HepG2 (cell line): ENCODE data around the gene CTRL. TPM values are rescaled to one million over a fixed set of nuclear protein-coding genes. Genes with fewer than 3 reads are reported as not detected.

Experiments used
- ATF1 ChIP-seq: IDR thresholded peaks from 2 replicates; pipeline ENCODE4 v1.6.1; 2016; ENCODE audit warnings: mild to moderate bottlenecking, control low read depth
- CREB3 ChIP-seq: sonication (generic); formaldehyde crosslinking; IDR thresholded peaks from 2 replicates; pipeline ENCODE4 v1.5.0; 2020; ENCODE audit warnings: missing genetic modification reagents
- GABPB1 ChIP-seq: IDR thresholded peaks from 2 replicates; pipeline ENCODE4 v1.6.1; 2016; ENCODE audit warnings: mild to moderate bottlenecking, missing genetic modification reagents, moderate library complexity, missing compliant biosample characterization
- IKZF4 ChIP-seq: sonication (generic); formaldehyde crosslinking; IDR thresholded peaks from 2 replicates; pipeline ENCODE4 v1.5.1; 2020; ENCODE audit warnings: borderline replicate concordance, mild to moderate bottlenecking, low read depth, missing genetic modification reagents; ENCODE audit errors: not compliant biosample characterization
- MED8 ChIP-seq: sonication (generic); formaldehyde crosslinking; IDR thresholded peaks from 2 replicates; pipeline ENCODE4 v1.8.1; 2023; ENCODE audit warnings: mild to moderate bottlenecking, missing genetic modification reagents; ENCODE audit not compliant: insufficient replicate concordance
- SIN3B ChIP-seq: fragments of 150-350 bp; IDR thresholded peaks from 2 replicates; pipeline ENCODE4 v1.6.1; 2014; ENCODE audit warnings: low read length
- TMF1 ChIP-seq: sonication (generic); formaldehyde crosslinking; IDR thresholded peaks from 2 replicates; pipeline ENCODE4 v1.8.1; 2022; ENCODE audit warnings: low read depth, missing genetic modification reagents
- ZNF121 ChIP-seq: sonication (generic); formaldehyde crosslinking; IDR thresholded peaks from 2 replicates; pipeline ENCODE4 v1.5.0; 2020; ENCODE audit warnings: mild to moderate bottlenecking, missing genetic modification reagents
- ZNF124 ChIP-seq: sonication (generic); formaldehyde crosslinking; IDR thresholded peaks from 2 replicates; pipeline ENCODE4 v1.4.0; 2020; ENCODE audit warnings: missing genetic modification reagents
- ZNF205 ChIP-seq: IDR thresholded peaks from 2 replicates; pipeline ENCODE4 v1.6.1; 2018; ENCODE audit warnings: missing biosample characterization, missing genetic modification reagents
- ZNF230 ChIP-seq: sonication (generic); formaldehyde crosslinking; IDR thresholded peaks from 2 replicates; pipeline ENCODE4 v1.4.0; 2020; ENCODE audit warnings: mild to moderate bottlenecking, missing genetic modification reagents
- ZNF232 ChIP-seq: sonication (generic); formaldehyde crosslinking; IDR thresholded peaks from 2 replicates; pipeline ENCODE4 v1.4.0; 2020; ENCODE audit warnings: missing genetic modification reagents, borderline replicate concordance
- ZNF275 ChIP-seq: sonication (generic); formaldehyde crosslinking; IDR thresholded peaks from 2 replicates; pipeline ENCODE4 v1.8.0; 2022; ENCODE audit warnings: missing genetic modification reagents, mild to moderate bottlenecking, inconsistent platforms, borderline replicate concordance
- ZNF446 ChIP-seq: sonication (generic); formaldehyde crosslinking; IDR thresholded peaks from 2 replicates; pipeline ENCODE4 v1.5.0; 2020; ENCODE audit warnings: mild to moderate bottlenecking, missing genetic modification reagents
- ZNF552 ChIP-seq: sonication (generic); formaldehyde crosslinking; IDR thresholded peaks from 2 replicates; pipeline ENCODE4 v1.9.0; 2022; ENCODE audit warnings: missing genetic modification reagents, mild to moderate bottlenecking, borderline replicate concordance
- ZNF607 ChIP-seq: sonication (generic); formaldehyde crosslinking; IDR thresholded peaks from 2 replicates; pipeline ENCODE4 v1.5.1; 2020; ENCODE audit warnings: missing genetic modification reagents, mild to moderate bottlenecking, borderline replicate concordance
- ZNF841 ChIP-seq: sonication (generic); formaldehyde crosslinking; IDR thresholded peaks from 2 replicates; pipeline ENCODE4 v1.8.1; 2023; ENCODE audit warnings: missing genetic modification reagents, borderline replicate concordance
- polyA plus RNA-seq, 8 experiments: library from polyadenylated mRNA; depleted of rRNA in 3 of 8; stranded (reverse) in 7 of 8; unstranded in 1 of 8; fragments of >200 nt; fragmentation: Illumina TruSeq in 4 of 8; extraction: Trizol in 4 of 8; gene quantifications; 2 replicates each; pipeline versions ENCODE4 v1.2.1 to v1.2.3, GENCODE V29; 2011 to 2016; ENCODE audit warnings: low read depth in 4 of 8, missing spikeins in 1 of 8, mixed read lengths in 1 of 8; ENCODE audit not compliant: insufficient read depth in 1 of 8
- total RNA-seq, 5 experiments: library from RNA; depleted of rRNA; stranded (reverse); fragments of >200 nt; fragmentation: Illumina TruSeq; extraction: Trizol; gene quantifications; 2 replicates each; pipeline ENCODE4 v1.2.3, GENCODE V29; 2016; ENCODE audit warnings: low read depth in 1 of 5
- TF ChIP-seq, protein P1 (sequence below): sonication (generic); formaldehyde crosslinking; IDR thresholded peaks from 2 replicates; pipeline ENCODE4 v1.5.1; 2020; ENCODE audit warnings: mild to moderate bottlenecking, missing genetic modification reagents, borderline replicate concordance
- TF ChIP-seq, protein P2 (sequence below): sonication (generic); formaldehyde crosslinking; IDR thresholded peaks from 2 replicates; pipeline ENCODE4 v1.4.0; 2020; ENCODE audit warnings: missing genetic modification reagents
- TF ChIP-seq, protein P3 (sequence below): sonication (generic); formaldehyde crosslinking; IDR thresholded peaks from 2 replicates; pipeline ENCODE4 v1.5.0; 2020; ENCODE audit warnings: missing genetic modification reagents, mild to moderate bottlenecking, borderline replicate concordance

CTRL gene
- total and polyA plus RNA-seq, 2 of the 13 experiments (the other 11 are each of a cell fraction or from before 2014, with no cell fraction given): 1.9 to 2.7 TPM

- no peak for TF ChIP-seq GABPB1 (CRISPR knock-in tag)
- TF ChIP-seq ZNF230 (CRISPR knock-in tag): no peak
- TF ChIP-seq CREB3 (CRISPR knock-in tag): no peak
- TF ChIP-seq ZNF232 (CRISPR knock-in tag): no peak
- TF ChIP-seq ZNF446 (CRISPR knock-in tag): no peak
- peak; percentile 83 for TF ChIP-seq MED8 (CRISPR knock-in tag)
- no peak for TF ChIP-seq ZNF124 (CRISPR knock-in tag)
- TF ChIP-seq ZNF205: peak; percentile 43; the same call in 1 of the 2 replicates
- TF ChIP-seq, protein P1, sequence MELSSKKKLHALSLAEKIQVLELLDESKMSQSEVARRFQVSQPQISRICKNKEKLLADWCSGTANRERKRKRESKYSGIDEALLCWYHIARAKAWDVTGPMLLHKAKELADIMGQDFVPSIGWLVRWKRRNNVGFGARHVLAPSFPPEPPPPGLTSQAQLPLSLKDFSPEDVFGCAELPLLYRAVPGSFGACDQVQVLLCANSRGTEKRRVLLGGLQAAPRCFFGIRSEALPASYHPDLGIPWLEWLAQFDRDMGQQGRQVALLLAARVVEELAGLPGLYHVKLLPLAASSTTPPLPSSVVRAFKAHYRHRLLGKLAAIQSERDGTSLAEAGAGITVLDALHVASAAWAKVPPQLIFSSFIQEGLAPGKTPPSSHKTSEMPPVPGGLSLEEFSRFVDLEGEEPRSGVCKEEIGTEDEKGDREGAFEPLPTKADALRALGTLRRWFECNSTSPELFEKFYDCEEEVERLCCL (CRISPR knock-in tag): no peak
- no peak for TF ChIP-seq TMF1
- no peak for TF ChIP-seq IKZF4 (CRISPR knock-in tag)
- TF ChIP-seq SIN3B: no peak
- TF ChIP-seq, protein P2, sequence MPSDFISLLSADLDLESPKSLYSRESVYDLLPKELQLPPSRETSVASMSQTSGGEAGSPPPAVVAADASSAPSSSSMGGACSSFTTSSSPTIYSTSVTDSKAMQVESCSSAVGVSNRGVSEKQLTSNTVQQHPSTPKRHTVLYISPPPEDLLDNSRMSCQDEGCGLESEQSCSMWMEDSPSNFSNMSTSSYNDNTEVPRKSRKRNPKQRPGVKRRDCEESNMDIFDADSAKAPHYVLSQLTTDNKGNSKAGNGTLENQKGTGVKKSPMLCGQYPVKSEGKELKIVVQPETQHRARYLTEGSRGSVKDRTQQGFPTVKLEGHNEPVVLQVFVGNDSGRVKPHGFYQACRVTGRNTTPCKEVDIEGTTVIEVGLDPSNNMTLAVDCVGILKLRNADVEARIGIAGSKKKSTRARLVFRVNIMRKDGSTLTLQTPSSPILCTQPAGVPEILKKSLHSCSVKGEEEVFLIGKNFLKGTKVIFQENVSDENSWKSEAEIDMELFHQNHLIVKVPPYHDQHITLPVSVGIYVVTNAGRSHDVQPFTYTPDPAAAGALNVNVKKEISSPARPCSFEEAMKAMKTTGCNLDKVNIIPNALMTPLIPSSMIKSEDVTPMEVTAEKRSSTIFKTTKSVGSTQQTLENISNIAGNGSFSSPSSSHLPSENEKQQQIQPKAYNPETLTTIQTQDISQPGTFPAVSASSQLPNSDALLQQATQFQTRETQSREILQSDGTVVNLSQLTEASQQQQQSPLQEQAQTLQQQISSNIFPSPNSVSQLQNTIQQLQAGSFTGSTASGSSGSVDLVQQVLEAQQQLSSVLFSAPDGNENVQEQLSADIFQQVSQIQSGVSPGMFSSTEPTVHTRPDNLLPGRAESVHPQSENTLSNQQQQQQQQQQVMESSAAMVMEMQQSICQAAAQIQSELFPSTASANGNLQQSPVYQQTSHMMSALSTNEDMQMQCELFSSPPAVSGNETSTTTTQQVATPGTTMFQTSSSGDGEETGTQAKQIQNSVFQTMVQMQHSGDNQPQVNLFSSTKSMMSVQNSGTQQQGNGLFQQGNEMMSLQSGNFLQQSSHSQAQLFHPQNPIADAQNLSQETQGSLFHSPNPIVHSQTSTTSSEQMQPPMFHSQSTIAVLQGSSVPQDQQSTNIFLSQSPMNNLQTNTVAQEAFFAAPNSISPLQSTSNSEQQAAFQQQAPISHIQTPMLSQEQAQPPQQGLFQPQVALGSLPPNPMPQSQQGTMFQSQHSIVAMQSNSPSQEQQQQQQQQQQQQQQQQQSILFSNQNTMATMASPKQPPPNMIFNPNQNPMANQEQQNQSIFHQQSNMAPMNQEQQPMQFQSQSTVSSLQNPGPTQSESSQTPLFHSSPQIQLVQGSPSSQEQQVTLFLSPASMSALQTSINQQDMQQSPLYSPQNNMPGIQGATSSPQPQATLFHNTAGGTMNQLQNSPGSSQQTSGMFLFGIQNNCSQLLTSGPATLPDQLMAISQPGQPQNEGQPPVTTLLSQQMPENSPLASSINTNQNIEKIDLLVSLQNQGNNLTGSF (CRISPR knock-in tag): no peak
- peak; percentile 18; the same call in 1 of the 2 replicates for TF ChIP-seq ZNF841
- no peak for TF ChIP-seq ZNF552 (CRISPR knock-in tag)
- TF ChIP-seq ZNF121: peak; percentile 64; the same call in 1 of the 2 replicates
- no peak for TF ChIP-seq ATF1 (CRISPR knock-in tag)
- TF ChIP-seq ZNF607 (CRISPR knock-in tag): no peak
- no peak for TF ChIP-seq ZNF275 (CRISPR knock-in tag)
- TF ChIP-seq, protein P3, sequence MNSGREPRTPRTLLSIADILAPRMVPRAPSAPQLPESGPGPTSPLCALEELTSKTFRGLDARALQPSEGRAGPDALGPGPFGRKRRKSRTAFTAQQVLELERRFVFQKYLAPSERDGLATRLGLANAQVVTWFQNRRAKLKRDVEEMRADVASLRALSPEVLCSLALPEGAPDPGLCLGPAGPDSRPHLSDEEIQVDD (CRISPR knock-in tag): 0 out of 2 replicates have a peak, but pooled peaks have one; percentile 24
Observed at GRCh38 chr16:67943256-67943618, 11.6 kb upstream of the CTRL start (continued).
